Mammary epithelial cell (primary cell): ENCODE data around the gene LRRC14B.

ENCODE experiments used
- CTCF ChIP-seq, 2 donors: IDR thresholded peaks in 1 of 2; conservative IDR thresholded peaks in 1 of 2; 2 replicates each; pipeline ENCODE4 v1.5.1; 2011 to 2012; ENCODE audit warnings: inconsistent platforms in 2 of 2, low read length in 2 of 2, mild to moderate bottlenecking in 2 of 2, control low read depth in 1 of 2, low read depth in 1 of 2; ENCODE audit not compliant: insufficient read depth in 1 of 2; ENCODE audit errors: extremely low read depth in 1 of 2
- EZH2 ChIP-seq: IDR thresholded peaks from 2 replicates; pipeline ENCODE4 v1.6.1; 2012; ENCODE audit warnings: low read length, inconsistent platforms, borderline replicate concordance

GRCh38 chr5:231661-232060 is 40.4 kb downstream of the LRRC14B start:
- no peak for TF ChIP-seq CTCF (conservative IDR thresholded peaks at IDR 0.05 in 1 of 2, IDR thresholded peaks at IDR 0.05 in 1 of 2; ENCODE audit: extremely low read depth in 1 of 2, insufficient read depth in 1 of 2, low read depth in 1 of 2, low read length in 2 of 2)
- TF ChIP-seq EZH2: no peak
